GM19438 (cell line): ENCODE data around the gene COBLL1.

Experiments used
- ATAC-seq: cut with Tn5 transposase; IDR thresholded peaks from one replicate; pipeline ENCODE4 v1.9.1; 2021; ENCODE audit warnings: low read depth; ENCODE audit not compliant: unreplicated experiment

COBLL1 gene

GRCh38 chr2:164826293-164827243, 15.1 kb downstream of the COBLL1 start:
- ATAC-seq = no peak

- ATAC-seq = no peak
Observed at GRCh38 chr2:164824872-164825271, 16.8 kb downstream of the COBLL1 start.

- no peak for ATAC-seq
Observed at GRCh38 chr2:164823126-164823525, 18.5 kb downstream of the COBLL1 start.

GRCh38 chr2:164821338-164821737, 20.3 kb downstream of the COBLL1 start:
- no peak for ATAC-seq

GRCh38 chr2:164818149-164819136, 23.2 kb downstream of the COBLL1 start:
- ATAC-seq = no peak

- no peak for ATAC-seq
Observed at GRCh38 chr2:164816900-164817299, 24.7 kb downstream of the COBLL1 start.

GRCh38 chr2:164816046-164816445, 25.6 kb downstream of the COBLL1 start:
- ATAC-seq = no peak

GRCh38 chr2:164815071-164815793, 26.4 kb downstream of the COBLL1 start:
- ATAC-seq = no peak

GRCh38 chr2:164813535-164813934, 28.1 kb downstream of the COBLL1 start:
- ATAC-seq = no peak

- no peak for ATAC-seq
Observed at GRCh38 chr2:164812378-164812777, 29.2 kb downstream of the COBLL1 start.

- ATAC-seq = no peak
Observed at GRCh38 chr2:164811819-164812218, 29.8 kb downstream of the COBLL1 start.

- no peak for ATAC-seq
Observed at GRCh38 chr2:164810843-164811242, 30.8 kb downstream of the COBLL1 start.

GRCh38 chr2:164808776-164809175, 32.8 kb downstream of the COBLL1 start:
- ATAC-seq = no peak

- no peak for ATAC-seq
Observed at GRCh38 chr2:164803776-164804466, 37.7 kb downstream of the COBLL1 start.

- ATAC-seq = no peak
Observed at GRCh38 chr2:164802095-164802707, 39.4 kb downstream of the COBLL1 start.

- ATAC-seq = no peak
Observed at GRCh38 chr2:164800572-164800971, 41.1 kb downstream of the COBLL1 start.

- no peak for ATAC-seq
Observed at GRCh38 chr2:164797627-164798026, 44.0 kb downstream of the COBLL1 start.

GRCh38 chr2:164796999-164797398, 44.6 kb downstream of the COBLL1 start:
- no peak for ATAC-seq

- ATAC-seq = no peak
Observed at GRCh38 chr2:164794432-164795231, 47.0 kb downstream of the COBLL1 start.
